HepG2 (cell line): ENCODE measurements around the gene ATG9A. TPM values are rescaled to one million over a fixed set of nuclear protein-coding genes. Genes with fewer than 3 reads are reported as not detected.

Experiments
- ATM ChIP-seq: fragments of 450-650 bp; IDR thresholded peaks from 2 replicates; pipeline ENCODE4 v1.7.1; 2017; ENCODE audit warnings: mild to moderate bottlenecking, borderline replicate concordance
- MBNL3 ChIP-seq: fragments of 250-450 bp; sonication (Bioruptor Pico); conservative IDR thresholded peaks from 2 replicates; pipeline ENCODE4 v1.8.0; 2022; ENCODE audit warnings: mild to moderate bottlenecking, inconsistent platforms
- PLSCR1 ChIP-seq: sonication (generic); formaldehyde crosslinking; IDR thresholded peaks from 2 replicates; pipeline ENCODE4 v1.5.0; 2020; ENCODE audit warnings: missing genetic modification reagents, mild to moderate bottlenecking, borderline replicate concordance
- POGZ ChIP-seq: sonication (generic); formaldehyde crosslinking; IDR thresholded peaks from 2 replicates; pipeline ENCODE4 v1.4.0; 2020; ENCODE audit warnings: mild to moderate bottlenecking, missing genetic modification reagents
- RELA ChIP-seq: sonication (generic); formaldehyde crosslinking; IDR thresholded peaks from 2 replicates; pipeline ENCODE4 v1.4.0; 2020; ENCODE audit warnings: missing genetic modification reagents
- RERE ChIP-seq: IDR thresholded peaks from 2 replicates; pipeline ENCODE4 v1.6.1; 2016; ENCODE audit warnings: low read depth, missing genetic modification reagents, missing compliant biosample characterization
- TEF ChIP-seq: sonication (generic); formaldehyde crosslinking; IDR thresholded peaks from 2 replicates; pipeline ENCODE4 v1.5.0; 2020; ENCODE audit warnings: missing genetic modification reagents
- ZBTB21 ChIP-seq: sonication (generic); formaldehyde crosslinking; IDR thresholded peaks from 2 replicates; pipeline ENCODE4 v1.4.0; 2020; ENCODE audit warnings: missing genetic modification reagents
- ZC3H13 ChIP-seq: sonication (generic); formaldehyde crosslinking; IDR thresholded peaks from 2 replicates; pipeline ENCODE4 v1.8.1; 2023; ENCODE audit warnings: mild to moderate bottlenecking, missing genetic modification reagents, moderate library complexity
- ZGPAT ChIP-seq: IDR thresholded peaks from 2 replicates; pipeline ENCODE4 v1.6.1; 2016; ENCODE audit warnings: mild to moderate bottlenecking
- ZMAT3 ChIP-seq: sonication (generic); formaldehyde crosslinking; conservative IDR thresholded peaks from 2 replicates; pipeline ENCODE4 v1.7.0; 2021; ENCODE audit warnings: missing genetic modification reagents
- ZNF10 ChIP-seq: sonication (generic); formaldehyde crosslinking; IDR thresholded peaks from 2 replicates; pipeline ENCODE4 v1.4.0; 2020; ENCODE audit warnings: mild to moderate bottlenecking, low read depth, missing genetic modification reagents, borderline replicate concordance
- ZNF17 ChIP-seq: sonication (generic); formaldehyde crosslinking; IDR thresholded peaks from 2 replicates; pipeline ENCODE4 v1.5.0; 2020; ENCODE audit warnings: mild to moderate bottlenecking, missing genetic modification reagents
- ZNF234 ChIP-seq: sonication (generic); formaldehyde crosslinking; conservative IDR thresholded peaks from 2 replicates; pipeline ENCODE4 v1.5.1; 2020; ENCODE audit warnings: mild to moderate bottlenecking, missing genetic modification reagents
- ZNF503 ChIP-seq: sonication (generic); formaldehyde crosslinking; IDR thresholded peaks from 2 replicates; pipeline ENCODE4 v1.4.0; 2020; ENCODE audit warnings: missing genetic modification reagents
- ZNF543 ChIP-seq: sonication (generic); formaldehyde crosslinking; IDR thresholded peaks from 2 replicates; pipeline ENCODE4 v1.4.0; 2020; ENCODE audit warnings: mild to moderate bottlenecking, missing genetic modification reagents
- ZNF580 ChIP-seq: IDR thresholded peaks from 2 replicates; pipeline ENCODE4 v1.6.1; 2016; ENCODE audit warnings: low read depth, borderline replicate concordance
- polyA plus RNA-seq, 8 experiments: library from polyadenylated mRNA; depleted of rRNA in 3 of 8; stranded (reverse) in 7 of 8; unstranded in 1 of 8; fragments of >200 nt; fragmentation: Illumina TruSeq in 4 of 8; extraction: Trizol in 4 of 8; gene quantifications; 2 replicates each; pipeline versions ENCODE4 v1.2.1 to v1.2.3, GENCODE V29; 2011 to 2016; ENCODE audit warnings: low read depth in 4 of 8, missing spikeins in 1 of 8, mixed read lengths in 1 of 8; ENCODE audit not compliant: insufficient read depth in 1 of 8
- total RNA-seq, 5 experiments: library from RNA; depleted of rRNA; stranded (reverse); fragments of >200 nt; fragmentation: Illumina TruSeq; extraction: Trizol; gene quantifications; 2 replicates each; pipeline ENCODE4 v1.2.3, GENCODE V29; 2016; ENCODE audit warnings: low read depth in 1 of 5

Gene ATG9A
- total and polyA plus RNA-seq, 2 of the 13 experiments (the other 11 are each of a cell fraction or from before 2014, with no cell fraction given) = 35.0 to 131 TPM

GRCh38 chr2:219218732-219219701 lies 10.4 kb downstream of the ATG9A start, which contains the start of gene ABCB6 (continued):
- TF ChIP-seq PLSCR1 (peak; percentile 91; the same call in 1 of the 2 replicates), ZNF543 (CRISPR knock-in tag) (peak; percentile 88; the same call in 1 of the 2 replicates), RELA (CRISPR knock-in tag) (peak; percentile 35; the same call in 1 of the 2 replicates), TEF (CRISPR knock-in tag) (peak; percentile 73; the same call in 1 of the 2 replicates), ZGPAT (CRISPR knock-in tag) (peak; percentile 97), POGZ (CRISPR knock-in tag) (peak; percentile 75), ZNF234 (CRISPR knock-in tag) (no peak), ZNF17 (no peak; the same call in 1 of the 2 replicates), RERE (peak; percentile 30; the same call in 1 of the 2 replicates), ZNF580 (CRISPR knock-in tag) (peak; percentile 78; the same call in 1 of the 2 replicates), ZMAT3 (peak; percentile 99), ZBTB21 (CRISPR knock-in tag) (0 out of 2 replicates have a peak, but pooled peaks have one; percentile 19), ZNF10 (peak; percentile 59; the same call in 1 of the 2 replicates), ATM (no peak), MBNL3 (CRISPR knock-in tag) (no peak), ZNF503 (CRISPR knock-in tag) (0 out of 2 replicates have a peak, but pooled peaks have one; percentile 38), ZC3H13 (CRISPR knock-in tag) (peak; percentile 99)
